Mesendoderm (in vitro differentiated cells): Measurements from ENCODE around the gene LAMA3.

Experiments
- DNase-seq: peaks from one replicate; pipeline ENCODE4 v3.0.0; 2013
- H2AK5ac ChIP-seq: 2 replicates; pipeline ENCODE4 v1.6.1; 2013; ENCODE audit warnings: low read length, inconsistent platforms
- H2BK120ac ChIP-seq: 2 replicates; pipeline ENCODE4 v1.6.1; 2013; ENCODE audit warnings: low read depth, mild to moderate bottlenecking, low read length, moderate library complexity, mixed read lengths
- H2BK15ac ChIP-seq: replicated peaks from 2 replicates; pipeline ENCODE4 v1.6.1; 2013; ENCODE audit warnings: low read depth, mild to moderate bottlenecking, moderate library complexity
- H2BK5ac ChIP-seq: 2 replicates; pipeline ENCODE4 v1.6.1; 2013; ENCODE audit warnings: low read length, inconsistent platforms
- H3K18ac ChIP-seq: 2 replicates; pipeline ENCODE4 v1.6.1; 2013; ENCODE audit warnings: mild to moderate bottlenecking, low read length, mixed read lengths
- H3K23ac ChIP-seq: one replicate; pipeline ENCODE4 v1.6.1; 2013; ENCODE audit warnings: low read length
- H3K27ac ChIP-seq: 2 replicates; pipeline ENCODE4 v1.5.1; 2013; ENCODE audit warnings: low read depth, mild to moderate bottlenecking, inconsistent platforms, low read length, moderate library complexity
- H3K27me3 ChIP-seq: 2 replicates; pipeline ENCODE4 v1.6.1; 2013; ENCODE audit warnings: low read length, control low read depth, mild to moderate bottlenecking, inconsistent platforms; ENCODE audit not compliant: insufficient read depth, poor library complexity
- H3K36me3 ChIP-seq: 2 replicates; pipeline ENCODE4 v1.6.1; 2013; ENCODE audit warnings: low read length, inconsistent platforms; ENCODE audit not compliant: control insufficient read depth, insufficient read depth
- H3K4ac ChIP-seq: one replicate; pipeline ENCODE4 v1.6.1; 2013; ENCODE audit warnings: low read depth, mild to moderate bottlenecking, low read length, moderate library complexity
- H3K4me1 ChIP-seq: 2 replicates; pipeline ENCODE4 v1.6.1; 2013; ENCODE audit warnings: low read depth, low read length, inconsistent platforms; ENCODE audit not compliant: control insufficient read depth
- H3K4me2 ChIP-seq: 2 replicates; pipeline ENCODE4 v1.6.1; 2013; ENCODE audit warnings: low read length
- H3K4me3 ChIP-seq: 2 replicates; pipeline ENCODE4 v1.5.1; 2013; ENCODE audit warnings: mild to moderate bottlenecking, low read length
- H3K56ac ChIP-seq: one replicate; pipeline ENCODE4 v1.6.1; 2013; ENCODE audit warnings: low read length
- H3K79me1 ChIP-seq: 2 replicates; pipeline ENCODE4 v1.6.1; 2013; ENCODE audit warnings: low read length, inconsistent platforms
- H3K79me2 ChIP-seq: 2 replicates; pipeline ENCODE4 v1.6.1; 2013; ENCODE audit warnings: mild to moderate bottlenecking, low read length; ENCODE audit not compliant: control insufficient read depth, insufficient read depth
- H3K9ac ChIP-seq: 2 replicates; pipeline ENCODE4 v1.6.1; 2013; ENCODE audit warnings: low read length, inconsistent platforms
- H4K5ac ChIP-seq: one replicate; pipeline ENCODE4 v1.6.1; 2013; ENCODE audit warnings: low read length
- H4K8ac ChIP-seq: one replicate; pipeline ENCODE4 v1.6.1; 2013; ENCODE audit warnings: low read depth, mild to moderate bottlenecking, control low read depth, low read length, moderate library complexity
- WGBS: extraction: QIAGEN DNeasy Blood & Tissue Kit; methylation state at CpG from one replicate; pipeline ENCODE4 v1.1.7; 2013; ENCODE audit warnings: low lambda C conversion rate, missing lambda C conversion rate; ENCODE audit not compliant: insufficient coverage; ENCODE audit errors: extremely low coverage; 5-methylcytosine and 5-hydroxymethylcytosine counted together

LAMA3 gene

GRCh38 chr18:23722646-23723045 is 33.4 kb downstream of the LAMA3 start:
- H3K79me2 ChIP-seq, result no peaks in the 10 kb centered on the region
- no peaks in the 10 kb centered on the region for H3K27me3 ChIP-seq
- no peak overlapping the region for H2AK5ac ChIP-seq
- no peaks in the 10 kb centered on the region for H3K36me3 ChIP-seq
- no peaks in the 10 kb centered on the region for H3K4me1 ChIP-seq
- peak overlapping the region; percentile 71 for H3K18ac ChIP-seq
- DNase-seq, result no peak
- WGBS, result no CpG with 5 or more reads among the region's 3 CpGs
- no peak overlapping the region for H2BK120ac ChIP-seq
- no peak overlapping the region for H3K23ac ChIP-seq
- no peak overlapping the region for H3K56ac ChIP-seq
- H3K4me3 ChIP-seq, result no peak overlapping the region
- H4K5ac ChIP-seq, result no peak overlapping the region
- no peak overlapping the region for H4K8ac ChIP-seq
- H2BK5ac ChIP-seq, result no peak overlapping the region
- H3K9ac ChIP-seq, result no peak overlapping the region
- H3K27ac ChIP-seq, result no peak overlapping the region
- no peak overlapping the region for H3K4me2 ChIP-seq
- no peaks in the 10 kb centered on the region for H3K79me1 ChIP-seq
- H2BK15ac ChIP-seq, result no peak overlapping the region
- no peak overlapping the region for H3K4ac ChIP-seq

DNA sequence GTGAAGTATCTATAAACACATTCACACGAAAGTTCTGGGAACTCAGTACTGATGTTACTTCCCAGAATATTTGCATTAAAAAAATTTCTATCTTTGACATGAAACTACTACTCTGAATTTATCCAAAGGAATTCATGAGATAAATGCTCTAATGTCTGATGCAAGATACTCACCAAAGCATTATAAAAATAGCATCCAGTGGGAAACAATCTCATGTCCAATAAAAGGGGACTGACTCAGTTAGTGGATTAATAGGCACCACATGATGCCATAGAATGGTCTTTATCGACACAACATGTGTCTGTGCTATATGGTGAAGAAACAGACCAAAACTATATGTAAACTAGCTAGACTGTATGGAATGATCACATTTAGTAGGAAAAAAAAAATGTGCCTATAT is 33.9 kb downstream of the LAMA3 start:
- Histone ChIP-seq H3K56ac (no peak overlapping the region), H3K27ac (no peak overlapping the region), H2BK15ac (no peak overlapping the region), H3K79me2 (no peaks in the 10 kb centered on the region), H3K4me2 (no peak overlapping the region), H3K79me1 (no peaks in the 10 kb centered on the region), H3K4me1 (no peaks in the 10 kb centered on the region), H3K4ac (no peak overlapping the region), H3K4me3 (no peak overlapping the region), H4K8ac (no peak overlapping the region), H3K23ac (no peak overlapping the region), H2BK5ac (no peak overlapping the region), H3K36me3 (no peaks in the 10 kb centered on the region), H4K5ac (no peak overlapping the region), H3K27me3 (no peaks in the 10 kb centered on the region), H3K9ac (no peak overlapping the region), H2AK5ac (no peak overlapping the region), H2BK120ac (no peak overlapping the region), H3K18ac (no peak overlapping the region)
- WGBS, result no CpG with 5 or more reads among the region's 2 CpGs
- no peak for DNase-seq

GRCh38 chr18:23724681-23725080 is 35.4 kb downstream of the LAMA3 start:
- Histone ChIP-seq H3K36me3 (no peaks in the 10 kb centered on the region), H3K18ac (no peak overlapping the region), H3K23ac (no peak overlapping the region), H3K27ac (no peak overlapping the region), H2BK5ac (no peak overlapping the region), H3K56ac (no peak overlapping the region), H2AK5ac (no peak overlapping the region), H4K8ac (no peak overlapping the region), H3K27me3 (no peaks in the 10 kb centered on the region), H3K79me2 (no peaks in the 10 kb centered on the region), H3K4me3 (no peak overlapping the region), H3K9ac (no peak overlapping the region), H2BK15ac (no peak overlapping the region), H3K4me2 (no peak overlapping the region), H2BK120ac (no peak overlapping the region), H3K4me1 (no peaks in the 10 kb centered on the region), H3K79me1 (no peaks in the 10 kb centered on the region), H4K5ac (no peak overlapping the region), H3K4ac (no peak overlapping the region)
- 100% methylated on average over 1 of the region's 3 CpGs for WGBS
- no peak for DNase-seq

- Histone ChIP-seq H3K4me3 (no peak overlapping the region), H3K4ac (no peak overlapping the region), H3K23ac (no peak overlapping the region), H3K36me3 (no peaks in the 10 kb centered on the region), H2BK5ac (no peak overlapping the region), H4K8ac (no peak overlapping the region), H3K27me3 (no peaks in the 10 kb centered on the region), H3K4me2 (no peak overlapping the region), H3K27ac (no peak overlapping the region), H3K79me2 (no peaks in the 10 kb centered on the region), H2AK5ac (no peak overlapping the region), H4K5ac (no peak overlapping the region), H3K79me1 (no peaks in the 10 kb centered on the region), H3K18ac (no peak overlapping the region), H2BK15ac (no peak overlapping the region), H3K9ac (no peak overlapping the region), H3K4me1 (no peaks in the 10 kb centered on the region), H2BK120ac (no peak overlapping the region), H3K56ac (no peak overlapping the region)
- no peak for DNase-seq
- WGBS, result no CpG with 5 or more reads among the region's 6 CpGs
Measured at GRCh38 chr18:23725351-23725750, 36.1 kb downstream of the LAMA3 start.

- Histone ChIP-seq H2BK120ac (no peak overlapping the region), H3K4me1 (no peaks in the 10 kb centered on the region), H3K4me2 (no peak overlapping the region), H3K27me3 (no peaks in the 10 kb centered on the region), H3K79me2 (no peaks in the 10 kb centered on the region), H3K56ac (no peak overlapping the region), H3K4ac (no peak overlapping the region), H4K5ac (no peak overlapping the region), H2BK5ac (no peak overlapping the region), H3K18ac (no peak overlapping the region), H2AK5ac (no peak overlapping the region), H3K27ac (no peak overlapping the region), H4K8ac (no peak overlapping the region), H3K79me1 (no peaks in the 10 kb centered on the region), H3K23ac (no peak overlapping the region), H3K4me3 (no peak overlapping the region), H3K36me3 (no peaks in the 10 kb centered on the region), H2BK15ac (no peak overlapping the region), H3K9ac (no peak overlapping the region)
- no CpG with 5 or more reads among the region's 7 CpGs for WGBS
- DNase-seq, result no peak
Measured at GRCh38 chr18:23725827-23726661, 36.8 kb downstream of the LAMA3 start.
